ENCODE results near the gene C3orf18. TPM values are rescaled to one million over a fixed set of nuclear protein-coding genes. Genes with fewer than 3 reads are reported as not detected.

Gene C3orf18
- total RNA-seq, 2 donors from 2014 or later, result 2.1 to 2.8 TPM

GRCh38 chr3:50585919-50586762 is 18.6 kb upstream of the C3orf18 start:
- ATAC-seq, result no peak
- intact Hi-C loops (cut with DNase I, micrococcal nuclease), result no loop called here
- no peak for DNase-seq

GRCh38 chr3:50584391-50584790 is 16.8 kb upstream of the C3orf18 start:
- no peak for ATAC-seq
- DNase-seq, result no peak
- intact Hi-C loops (cut with DNase I, micrococcal nuclease), result no loop called here

DNA sequence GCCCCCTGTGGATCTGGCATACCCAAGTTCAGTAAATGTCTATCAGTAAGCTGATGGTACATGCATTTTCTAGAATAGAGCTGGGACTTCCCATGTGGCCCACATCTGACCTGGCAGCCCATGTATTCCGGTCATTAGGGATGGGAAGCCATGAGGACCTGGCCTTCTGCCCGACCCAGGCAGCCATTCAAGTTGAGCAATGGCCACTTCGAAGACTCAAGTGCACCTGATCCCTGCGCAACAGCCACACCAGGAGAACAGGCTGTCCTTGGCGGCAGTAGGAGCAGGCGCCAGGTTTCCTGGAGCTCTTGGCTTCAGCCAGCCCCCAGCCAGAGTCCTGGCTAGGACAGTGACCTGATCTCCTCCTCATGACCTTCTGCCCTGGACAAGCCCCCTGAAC is 16.4 kb upstream of the C3orf18 start:
- ATAC-seq (no peak), DNase-seq (no peak)
- intact Hi-C loops (cut with DNase I, micrococcal nuclease), result no loop called here

DNA sequence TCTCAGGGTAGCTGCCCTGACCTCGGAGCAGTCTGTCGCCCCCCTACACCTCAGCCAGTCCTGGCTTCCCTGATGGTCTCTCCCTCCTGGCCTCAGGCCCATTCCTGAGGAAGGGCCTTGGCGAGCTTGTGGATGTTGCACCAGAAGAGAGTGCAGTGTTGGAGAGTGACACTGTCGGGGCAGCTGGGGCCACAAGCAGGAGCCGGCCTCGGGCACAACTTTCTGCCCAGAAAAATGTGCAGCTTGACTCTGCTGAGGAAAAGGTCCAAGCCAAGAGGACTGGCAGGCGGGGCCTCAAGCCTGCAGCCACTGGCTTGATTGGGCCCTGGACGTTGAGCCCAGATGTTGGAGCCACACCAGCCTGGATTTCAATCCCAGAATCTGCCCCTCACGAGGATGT is 14.5 kb upstream of the C3orf18 start:
- DNase-seq (no peak), ATAC-seq (no peak)
- intact Hi-C loops (cut with DNase I, micrococcal nuclease), result no loop called here

- no peak for DNase-seq
- ATAC-seq, result no peak
- intact Hi-C loops (cut with DNase I, micrococcal nuclease), result no loop called here
These were observed 13.9 kb upstream of the C3orf18 start for GRCh38 chr3:50581459-50581842.

- intact Hi-C loops (cut with DNase I, micrococcal nuclease), result no loop called here
- no peak for ATAC-seq
- no peak for DNase-seq
These were observed 13.3 kb upstream of the C3orf18 start for GRCh38 chr3:50580683-50581458.

DNA sequence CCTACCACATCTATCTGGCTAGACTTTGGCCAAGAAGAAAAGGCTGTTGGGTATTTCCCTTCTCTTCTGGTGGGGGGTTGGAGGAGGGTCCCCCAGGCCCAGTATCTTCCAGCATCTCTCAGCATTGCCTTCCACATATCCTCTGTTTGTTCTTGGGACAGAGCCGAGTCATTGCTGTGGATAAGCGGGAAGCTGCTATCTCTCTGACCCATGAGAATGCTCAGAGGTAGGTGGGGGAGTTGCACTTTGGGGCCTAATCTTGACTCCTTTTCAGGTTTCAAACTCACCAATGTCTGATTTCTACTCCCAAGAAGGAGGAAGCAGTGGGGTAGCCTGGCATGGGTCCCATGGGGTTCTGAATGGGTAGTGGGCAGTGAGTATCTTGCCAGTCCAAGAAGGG is 9.8 kb upstream of the C3orf18 start:
- intact Hi-C loops (cut with DNase I, micrococcal nuclease), result no loop called here
- ATAC-seq, result no peak
- no peak for DNase-seq

GRCh38 chr3:50575372-50575771 is 7.8 kb upstream of the C3orf18 start:
- intact Hi-C loops (cut with DNase I, micrococcal nuclease), result no loop called here
- no peak for ATAC-seq
- DNase-seq, result no peak

- ATAC-seq (no peak), DNase-seq (no peak)
- intact Hi-C loops (cut with DNase I, micrococcal nuclease), result loop anchor here in 1 of 2 donors (5.0 kb wide), 1 partner anchor 38 kb away; the partner anchor contains the start of gene CISH
These were observed 6.9 kb upstream of the C3orf18 start for GRCh38 chr3:50574444-50574831.

- DNase-seq (no peak), ATAC-seq (no peak)
- intact Hi-C loops (cut with DNase I, micrococcal nuclease), result loop anchor here (2.0 to 5.0 kb wide), 2 partner anchors 38 to 41 kb away; partner anchors contain the start of gene CISH (in 1 of the 2)
These were observed 6.3 kb upstream of the C3orf18 start for GRCh38 chr3:50573566-50574443.

DNA sequence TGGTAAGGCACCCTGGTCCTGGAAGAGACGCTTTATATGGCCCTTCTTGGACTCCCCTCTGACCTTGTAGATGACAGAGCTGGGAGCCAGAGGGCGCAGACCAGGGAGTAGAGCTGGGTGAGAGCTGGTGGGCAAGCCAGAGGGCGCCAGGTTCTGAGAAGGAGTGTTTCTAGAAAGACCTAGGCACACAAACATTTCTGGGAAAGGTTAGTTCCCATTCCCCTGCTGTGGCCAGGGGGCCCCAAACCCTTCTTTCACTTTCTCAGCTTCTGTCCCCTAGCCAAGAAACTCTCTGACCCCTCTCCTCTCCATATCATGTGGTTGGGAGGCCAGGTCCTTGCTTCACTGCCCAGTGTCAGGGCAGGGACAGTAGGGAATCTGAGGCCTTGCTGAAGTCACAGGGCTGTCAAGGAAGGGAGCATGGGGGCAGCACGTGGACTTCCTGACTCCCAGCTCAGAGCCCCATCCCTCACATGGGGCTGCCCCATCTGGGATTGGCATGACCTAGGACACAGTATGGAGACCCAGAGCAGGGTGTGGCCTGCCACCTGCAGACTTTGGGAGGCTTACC is 5.3 kb upstream of the C3orf18 start:
- DNase-seq, result no peak
- intact Hi-C loops (cut with DNase I, micrococcal nuclease), result loop anchor here (2.0 to 5.0 kb wide), 2 partner anchors 39 to 42 kb away; partner anchors contain the start of gene CISH (in 1 of the 2)

DNA sequence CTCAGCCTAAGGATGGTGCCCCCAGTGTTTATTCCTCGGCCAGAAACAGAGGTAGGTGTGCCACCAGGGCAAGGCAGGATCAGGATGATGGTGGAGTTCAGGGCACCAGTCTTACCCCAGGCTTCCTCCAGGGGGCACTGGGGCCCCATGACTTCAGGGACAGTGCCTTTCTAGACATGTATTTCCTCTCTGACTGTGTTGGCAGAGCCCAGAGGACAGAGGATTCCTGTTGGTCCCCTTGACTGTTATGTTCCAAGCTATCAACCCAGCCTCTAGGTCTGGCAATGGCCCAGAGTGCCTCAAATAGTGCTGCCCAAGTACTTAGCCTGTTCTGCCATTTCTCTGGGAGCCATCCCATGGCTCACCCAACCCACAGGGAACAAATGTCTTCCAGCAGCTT is 4.6 kb upstream of the C3orf18 start:
- DNase-seq (peak; percentile 66 to 79), ATAC-seq (peak; percentile 40)
- intact Hi-C loops (cut with DNase I, micrococcal nuclease), result loop anchor here (2.0 to 5.0 kb wide), 2 partner anchors 40 to 43 kb away; partner anchors contain the start of gene CISH (in 1 of the 2)

More for the DNA sequence above, 5.3 kb upstream of the C3orf18 start:
- no peak for ATAC-seq

DNA sequence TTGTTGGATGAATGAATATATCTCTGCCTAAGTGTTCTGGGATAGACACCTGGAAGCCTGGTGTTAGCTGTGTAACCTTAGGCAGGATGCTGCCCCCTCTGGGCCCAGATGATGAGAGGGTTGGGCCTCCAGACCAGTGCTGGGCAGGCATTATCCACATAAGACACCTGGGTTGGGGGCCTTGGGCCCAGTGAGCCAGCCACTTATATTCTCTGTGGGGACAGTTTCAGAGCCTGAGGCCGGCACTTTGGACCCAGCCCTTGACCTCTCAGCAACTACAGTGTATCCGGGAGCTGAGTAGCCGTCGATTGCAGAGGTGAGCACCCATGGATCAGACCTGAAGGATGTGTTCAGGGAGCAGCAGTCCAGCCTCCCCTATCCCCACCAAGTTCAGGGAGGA is 3.9 kb upstream of the C3orf18 start:
- DNase-seq, result no peak
- intact Hi-C loops (cut with DNase I, micrococcal nuclease), result loop anchor here in 1 of 2 donors (5.0 kb wide), 1 partner anchor 41 kb away; the partner anchor contains the start of gene CISH
- no peak for ATAC-seq

DNA sequence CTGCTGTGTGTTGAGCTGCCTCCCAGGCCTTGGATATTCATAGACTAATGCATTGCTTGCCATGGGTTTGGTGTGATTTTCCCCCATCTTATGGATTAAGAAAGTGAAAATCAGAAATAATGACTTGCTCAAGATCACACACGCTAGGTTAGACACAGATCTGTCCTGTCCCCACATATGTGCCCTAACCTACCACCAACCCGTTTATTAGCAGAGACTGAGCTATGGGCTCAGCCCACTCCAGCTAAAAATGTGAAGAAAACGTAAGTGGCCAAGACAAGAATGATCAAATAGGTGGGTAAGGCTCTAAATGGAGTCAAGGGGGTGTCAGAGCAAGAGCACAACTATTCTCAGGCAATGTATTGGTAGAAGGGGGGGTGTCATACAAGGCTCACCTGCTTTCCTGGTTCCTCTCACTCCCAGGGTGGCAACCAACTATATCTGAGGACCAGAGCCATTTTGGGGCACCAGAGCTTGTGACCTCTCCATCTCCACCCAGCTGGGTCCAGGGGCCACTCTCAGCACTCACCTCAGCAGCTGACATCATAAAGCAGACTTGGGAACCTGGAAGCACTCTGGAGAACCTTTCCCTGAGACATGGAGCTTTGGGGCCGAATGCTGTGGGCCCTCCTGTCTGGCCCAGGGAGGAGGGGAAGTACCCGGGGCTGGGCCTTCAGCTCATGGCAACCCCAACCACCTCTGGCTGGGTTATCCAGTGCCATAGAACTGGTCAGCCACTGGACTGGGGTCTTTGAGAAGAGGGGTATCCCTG is 3.1 kb upstream of the C3orf18 start:
- no peak for ATAC-seq
- no peak for DNase-seq
- intact Hi-C loops (cut with DNase I, micrococcal nuclease), result loop anchor here in 1 of 2 donors (5.0 kb wide), 1 partner anchor 42 kb away; the partner anchor contains the start of gene CISH

- DNase-seq (peak; percentile 99), ATAC-seq (peak; percentile 84)
- intact Hi-C loops (cut with DNase I, micrococcal nuclease), result no loop called here
These were observed 1.6 kb upstream of the C3orf18 start, which contains the start of gene HEMK1 for GRCh38 chr3:50568947-50569749. Gene HEMK1 (plus strand): TSS chr3:50569522. CDS start chr3:50571105, 1,583 bp downstream.

DNA sequence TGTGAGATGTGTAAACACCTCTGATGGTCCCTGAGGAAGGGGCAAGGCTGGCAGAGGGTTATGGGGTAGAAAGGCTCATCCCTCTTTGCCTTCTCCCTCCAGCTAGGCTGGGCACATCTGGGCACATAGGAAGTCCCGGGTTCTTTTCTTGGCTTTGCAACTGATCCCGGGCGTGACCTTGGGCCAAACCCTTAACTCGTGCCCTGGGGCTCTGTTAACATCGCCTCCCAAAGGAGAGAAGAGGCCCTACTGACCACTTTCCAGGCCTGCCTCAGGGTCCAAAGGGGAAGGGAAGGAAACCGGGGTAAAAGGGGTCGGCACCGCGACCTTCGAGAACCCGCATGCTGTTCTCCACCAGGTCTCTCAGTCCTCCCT is 549 bp downstream of the C3orf18 start:
- no peak for ATAC-seq
- intact Hi-C loops (cut with DNase I, micrococcal nuclease), result no loop called here
- DNase-seq, result no peak

DNA sequence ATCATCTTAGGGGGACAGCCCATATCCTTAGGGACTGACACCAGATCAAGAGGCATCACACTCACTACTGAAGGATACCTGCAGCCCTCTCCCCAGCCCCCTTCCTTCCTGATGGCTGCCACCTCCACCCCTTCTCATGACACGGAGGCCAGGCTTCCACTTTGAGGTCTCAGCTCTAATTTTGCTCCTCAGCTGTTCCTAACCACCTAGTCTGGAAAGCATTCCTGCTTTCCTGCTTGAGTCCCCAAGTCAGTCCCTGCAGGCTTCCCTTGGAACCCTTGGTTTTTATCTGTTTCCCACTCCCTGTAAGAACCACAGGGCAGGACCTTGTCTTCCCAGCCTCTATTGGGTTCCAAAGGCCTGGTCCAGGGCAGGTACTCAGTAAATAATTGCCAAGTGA is 3.2 kb downstream of the C3orf18 start:
- no peak for ATAC-seq
- DNase-seq, result no peak
- intact Hi-C loops (cut with DNase I, micrococcal nuclease), result no loop called here

Measured in left colon (tissue), 2 donors.